HG03135 (cell line): ENCODE measurements around the gene CRYAB.
"Not testable (repeated sequence)": the region's sequence is repeated elsewhere in the genome, so short reads cannot be mapped to it uniquely, and the experiment has no call there.

Experiments
- ATAC-seq: cut with Tn5 transposase; IDR thresholded peaks from one replicate; pipeline ENCODE4 v1.9.1; 2021; ENCODE audit warnings: mild to moderate bottlenecking, moderate library complexity; ENCODE audit not compliant: unreplicated experiment

Gene CRYAB

GRCh38 chr11:111934306-111934705, 22.7 kb upstream of the CRYAB start:
- no peak for ATAC-seq

GRCh38 chr11:111933872-111934271, 22.3 kb upstream of the CRYAB start:
- ATAC-seq = no peak

GRCh38 chr11:111933176-111933575, 21.6 kb upstream of the CRYAB start:
- ATAC-seq = not testable (repeated sequence)

GRCh38 chr11:111932611-111932950, 21.0 kb upstream of the CRYAB start:
- no peak for ATAC-seq

GRCh38 chr11:111930472-111930871, 18.9 kb upstream of the CRYAB start:
- ATAC-seq = no peak

- ATAC-seq = peak; percentile 91
These were observed 15.2 kb upstream of the CRYAB start for GRCh38 chr11:111926505-111927391.

GRCh38 chr11:111925953-111926352, 14.4 kb upstream of the CRYAB start:
- ATAC-seq = no peak

GRCh38 chr11:111923951-111924350, 12.4 kb upstream of the CRYAB start:
- ATAC-seq = no peak

GRCh38 chr11:111923351-111923788, 11.8 kb upstream of the CRYAB start:
- no peak for ATAC-seq

GRCh38 chr11:111922803-111923202, 11.2 kb upstream of the CRYAB start:
- ATAC-seq = no peak

- no peak for ATAC-seq
These were observed 10.1 kb upstream of the CRYAB start for GRCh38 chr11:111921541-111922230.

GRCh38 chr11:111920908-111921307, 9.3 kb upstream of the CRYAB start:
- ATAC-seq = no peak

GRCh38 chr11:111918390-111919256, 7.1 kb upstream of the CRYAB start, which contains the start of gene C11orf52:
TSS of gene C11orf52 (plus strand) at chr11:111918913. CDS start at chr11:111918973, 60 bp downstream.
- no peak for ATAC-seq

GRCh38 chr11:111917788-111918187, 6.2 kb upstream of the CRYAB start:
- no peak for ATAC-seq

GRCh38 chr11:111917312-111917711, 5.7 kb upstream of the CRYAB start:
- no peak for ATAC-seq

GRCh38 chr11:111916768-111917167, 5.2 kb upstream of the CRYAB start:
- no peak for ATAC-seq

- ATAC-seq = no peak
These were observed 2.4 kb upstream of the CRYAB start for GRCh38 chr11:111913997-111914396.

- no peak for ATAC-seq
These were observed 1.7 kb upstream of the CRYAB start for GRCh38 chr11:111913031-111913861.

- ATAC-seq = no peak
These were observed 965 bp upstream of the CRYAB start, which contains the start of gene HSPB2 for GRCh38 chr11:111912535-111912934. TSS of gene HSPB2 (plus strand) at chr11:111912734. CDS start at chr11:111912830, 96 bp downstream.
